Measurements from ENCODE around the gene MPIG6B. TPM values are rescaled to one million over a fixed set of nuclear protein-coding genes. Genes with fewer than 3 reads are reported as not detected.

The MPIG6B gene
- total RNA-seq, 4 donors from 2014 or later = 1.6 to 4.6 (median 4.5) TPM

- Histone ChIP-seq H3K36me3 (peaks cover 17% of the 10 kb centered on the region), H3K9me3 (no peaks in the 10 kb centered on the region), H3K27me3 (no peaks in the 10 kb centered on the region), H3K4me3 (peak overlapping the region; percentile 14), H3K4me1 (peaks cover 62% of the 10 kb centered on the region), H3K27ac (peak overlapping the region; percentile 89)
- WGBS = 14% methylated on average over 6 of the region's 6 CpGs
- no peak for DNase-seq (ENCODE audit: low spot score in 2 of 2)
- TF ChIP-seq CTCF (IDR thresholded peaks at IDR 0.05) (no peak), EP300 (IDR thresholded peaks at IDR 0.05) (no peak), POLR2AphosphoS5 (IDR thresholded peaks at IDR 0.05) (no peak), POLR2A (IDR thresholded peaks at IDR 0.05) (peak in 1 of 2 donors; percentile 36)
Observed at GRCh38 chr6:31737991-31738979, 15.1 kb downstream of the MPIG6B start.

- peak within 1 kb of the TSS; percentile 89 for H3K27ac ChIP-seq
- WGBS = under 1% methylated on average over 34 of the region's 58 CpGs
- no peak for TF ChIP-seq CTCF (IDR thresholded peaks at IDR 0.05)
- TF ChIP-seq POLR2AphosphoS5 (IDR thresholded peaks at IDR 0.05) = peak in 1 of 3 donors; percentile 12
Observed at GRCh38 chr6:31739639-31740396, 16.6 kb downstream of the MPIG6B start, which contains the start of gene MSH5. Gene MSH5 (plus strand): TSS chr6:31740005. CDS start chr6:31740467, 462 bp downstream.

GRCh38 chr6:31740397-31741223 lies 17.4 kb downstream of the MPIG6B start:
- Histone ChIP-seq H3K27ac (peak overlapping the region; percentile 66), H3K27me3 (no peaks in the 10 kb centered on the region), H3K4me3 (peak overlapping the region; percentile 79), H3K9me3 (no peaks in the 10 kb centered on the region), H3K36me3 (peaks cover 7% of the 10 kb centered on the region), H3K4me1 (peaks cover 40% of the 10 kb centered on the region)
- TF ChIP-seq CTCF (IDR thresholded peaks at IDR 0.05) (no peak), POLR2A (IDR thresholded peaks at IDR 0.05) (no peak), EP300 (IDR thresholded peaks at IDR 0.05) (no peak)
- WGBS = 10% methylated on average over 29 of the region's 29 CpGs
- no peak for DNase-seq (ENCODE audit: low spot score in 2 of 2)

More at GRCh38 chr6:31739639-31740396, 16.6 kb downstream of the MPIG6B start, which contains the start of gene MSH5:
- H3K9me3 ChIP-seq = no peaks in the 10 kb centered on the region
- H3K27me3 ChIP-seq = no peaks in the 10 kb centered on the region
- H3K36me3 ChIP-seq = peaks cover 7% of the 10 kb centered on the region
- peaks cover 47% of the 10 kb centered on the region for H3K4me1 ChIP-seq
- DNase-seq (ENCODE audit: low spot score in 2 of 2) = peak; percentile 99
- peak within 1 kb of the TSS; percentile 79 for H3K4me3 ChIP-seq

GRCh38 chr6:31741815-31742214 lies 18.6 kb downstream of the MPIG6B start:
- no peaks in the 10 kb centered on the region for H3K9me3 ChIP-seq
- no peak overlapping the region for H3K27ac ChIP-seq
- H3K36me3 ChIP-seq = peaks cover 10% of the 10 kb centered on the region
- TF ChIP-seq POLR2AphosphoS5 (IDR thresholded peaks at IDR 0.05) (no peak), EP300 (IDR thresholded peaks at IDR 0.05) (no peak), CTCF (IDR thresholded peaks at IDR 0.05) (no peak), POLR2A (IDR thresholded peaks at IDR 0.05) (no peak)
- DNase-seq (ENCODE audit: low spot score in 2 of 2) = no peak
- 86% methylated on average over 2 of the region's 2 CpGs for WGBS
- peaks cover 37% of the 10 kb centered on the region for H3K4me1 ChIP-seq
- no peak overlapping the region for H3K4me3 ChIP-seq
- H3K27me3 ChIP-seq = no peaks in the 10 kb centered on the region

All from suprapubic skin (tissue), 4 donors.